NB4 (cell line): ENCODE data around the gene ATPAF2.

Experiments
- DNase-seq: peaks from one replicate; pipeline ENCODE4 v3.0.0; 2010; ENCODE audit warnings: low read depth
- H3K4me3 ChIP-seq: one replicate; pipeline ENCODE4 v1.5.1; 2011; ENCODE audit warnings: mild to moderate bottlenecking, low read depth, low read length, moderate library complexity
- CTCF ChIP-seq: IDR thresholded peaks from one replicate; pipeline ENCODE4 v1.5.1; 2012; ENCODE audit warnings: low read depth, low read length
- MAX ChIP-seq: IDR thresholded peaks from 2 replicates; pipeline ENCODE4 v1.6.1; 2011; ENCODE audit warnings: low read depth, low read length
- MYC ChIP-seq: IDR thresholded peaks from 2 replicates; pipeline ENCODE4 v1.6.1; 2011; ENCODE audit warnings: low read depth, low read length
- POLR2A ChIP-seq: IDR thresholded peaks from 2 replicates; pipeline ENCODE4 v1.6.1; 2011; ENCODE audit warnings: mild to moderate bottlenecking; ENCODE audit not compliant: insufficient read length; ENCODE audit errors: extremely low read depth

Gene ATPAF2

GRCh38 chr17:17990282-17990681 lies 48.7 kb downstream of the ATPAF2 start:
- no peak for TF ChIP-seq MAX
- no peak for TF ChIP-seq MYC
- no peak for TF ChIP-seq POLR2A
- no peak for TF ChIP-seq CTCF
- H3K4me3 ChIP-seq, result no peak overlapping the region
- DNase-seq, result no peak

- no peak overlapping the region for H3K4me3 ChIP-seq
- TF ChIP-seq POLR2A (no peak), MYC (no peak), MAX (no peak), CTCF (no peak)
- DNase-seq, result no peak
Observed at GRCh38 chr17:17989618-17990017, 49.4 kb downstream of the ATPAF2 start.

- TF ChIP-seq MAX (no peak), MYC (no peak), CTCF (no peak), POLR2A (no peak)
- H3K4me3 ChIP-seq, result no peak overlapping the region
- no peak for DNase-seq
Observed at GRCh38 chr17:17989081-17989480, 49.9 kb downstream of the ATPAF2 start.

- no peak for DNase-seq
- no peak overlapping the region for H3K4me3 ChIP-seq
- no peak for TF ChIP-seq MAX
- no peak for TF ChIP-seq CTCF
- no peak for TF ChIP-seq MYC
- no peak for TF ChIP-seq POLR2A
Observed at GRCh38 chr17:17988427-17988945, 50.5 kb downstream of the ATPAF2 start.

- no peak for TF ChIP-seq POLR2A
- TF ChIP-seq MAX, result no peak
- no peak for TF ChIP-seq MYC
- no peak for TF ChIP-seq CTCF
- DNase-seq, result no peak
- no peak overlapping the region for H3K4me3 ChIP-seq
Observed at GRCh38 chr17:17987901-17988300, 51.1 kb downstream of the ATPAF2 start.
